ENCODE measurements around the gene DAD1. TPM values are rescaled to one million over a fixed set of nuclear protein-coding genes. Genes with fewer than 3 reads are reported as not detected.

The DAD1 gene
- total RNA-seq, 1 donor from 2014 or later, result 149 TPM

DNA sequence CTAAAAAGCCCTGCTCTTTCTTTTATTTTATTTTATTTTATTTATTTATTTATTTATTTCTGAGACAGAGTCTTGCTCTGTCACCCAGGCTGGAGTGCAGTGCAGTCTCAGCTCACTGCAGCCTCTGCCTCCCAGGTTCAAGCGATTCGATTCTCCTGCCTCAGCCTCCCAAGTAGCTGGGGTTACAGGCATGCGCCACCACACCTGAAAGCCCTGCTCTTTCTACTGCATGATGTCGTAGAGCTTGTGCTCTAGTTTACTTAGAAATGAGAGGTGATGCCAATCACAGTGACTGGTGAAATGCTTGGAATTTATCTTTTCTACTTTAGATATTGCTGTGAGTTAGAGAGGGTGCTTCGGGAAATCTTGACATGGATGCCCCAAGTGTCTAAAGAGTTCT is 54.5 kb downstream of the DAD1 start:
- no peaks in the 10 kb centered on the region for H3K9me3 Mint-ChIP-seq (ENCODE audit: low read depth)
- TF ChIP-seq, protein P1, sequence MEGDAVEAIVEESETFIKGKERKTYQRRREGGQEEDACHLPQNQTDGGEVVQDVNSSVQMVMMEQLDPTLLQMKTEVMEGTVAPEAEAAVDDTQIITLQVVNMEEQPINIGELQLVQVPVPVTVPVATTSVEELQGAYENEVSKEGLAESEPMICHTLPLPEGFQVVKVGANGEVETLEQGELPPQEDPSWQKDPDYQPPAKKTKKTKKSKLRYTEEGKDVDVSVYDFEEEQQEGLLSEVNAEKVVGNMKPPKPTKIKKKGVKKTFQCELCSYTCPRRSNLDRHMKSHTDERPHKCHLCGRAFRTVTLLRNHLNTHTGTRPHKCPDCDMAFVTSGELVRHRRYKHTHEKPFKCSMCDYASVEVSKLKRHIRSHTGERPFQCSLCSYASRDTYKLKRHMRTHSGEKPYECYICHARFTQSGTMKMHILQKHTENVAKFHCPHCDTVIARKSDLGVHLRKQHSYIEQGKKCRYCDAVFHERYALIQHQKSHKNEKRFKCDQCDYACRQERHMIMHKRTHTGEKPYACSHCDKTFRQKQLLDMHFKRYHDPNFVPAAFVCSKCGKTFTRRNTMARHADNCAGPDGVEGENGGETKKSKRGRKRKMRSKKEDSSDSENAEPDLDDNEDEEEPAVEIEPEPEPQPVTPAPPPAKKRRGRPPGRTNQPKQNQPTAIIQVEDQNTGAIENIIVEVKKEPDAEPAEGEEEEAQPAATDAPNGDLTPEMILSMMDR (IDR thresholded peaks at IDR 0.05; ENCODE audit: unreplicated experiment), result no peak
- no peaks in the 10 kb centered on the region for H3K36me3 Mint-ChIP-seq (ENCODE audit: insufficient read depth)
- DNase-seq (ENCODE audit: low spot score, unreplicated experiment), result no peak
- H3K4me3 Mint-ChIP-seq (ENCODE audit: low read depth), result no peak overlapping the region
- no peak overlapping the region for H3K27ac Mint-ChIP-seq
- H3K27me3 Mint-ChIP-seq, result no peaks in the 10 kb centered on the region
- H3K4me1 Mint-ChIP-seq (ENCODE audit: low read depth), result peaks cover 10% of the 10 kb centered on the region

DNA sequence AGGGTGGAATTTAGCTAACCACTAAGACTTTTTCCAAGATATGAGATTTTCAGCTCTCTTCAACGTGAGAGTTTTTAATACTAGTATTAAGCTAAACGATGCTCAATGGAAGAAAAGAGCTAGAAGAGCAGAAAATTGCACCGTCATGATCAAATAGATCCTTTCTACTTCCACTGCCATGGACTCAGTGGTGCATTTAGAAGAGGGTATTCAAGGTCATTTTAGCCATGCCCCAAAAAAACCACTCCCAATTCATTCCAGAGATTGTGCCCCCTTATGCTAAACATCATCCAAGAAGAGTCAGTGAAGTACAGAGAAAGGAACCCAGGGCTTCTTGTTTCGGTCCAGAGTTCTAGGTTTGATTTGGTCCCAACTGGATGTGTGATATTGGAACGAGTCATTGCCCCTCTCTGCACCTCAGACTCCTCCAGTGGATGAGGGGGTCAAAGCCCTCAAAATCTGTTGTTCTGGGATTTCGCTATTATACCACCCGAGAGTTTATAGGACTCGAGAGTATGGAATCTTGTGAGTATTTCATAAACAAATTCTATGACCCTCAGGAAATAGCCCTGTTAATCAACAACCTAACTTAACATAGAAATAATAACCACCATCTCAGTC is 55.2 kb downstream of the DAD1 start:
- Mint-ChIP-seq H3K27ac (no peak overlapping the region), H3K9me3 (ENCODE audit: low read depth) (no peaks in the 10 kb centered on the region), H3K36me3 (ENCODE audit: insufficient read depth) (no peaks in the 10 kb centered on the region), H3K4me3 (ENCODE audit: low read depth) (no peak overlapping the region), H3K4me1 (ENCODE audit: low read depth) (peaks cover 15% of the 10 kb centered on the region), H3K27me3 (no peaks in the 10 kb centered on the region)
- DNase-seq (ENCODE audit: low spot score, unreplicated experiment), result no peak
- TF ChIP-seq, protein P1 (IDR thresholded peaks at IDR 0.05; ENCODE audit: unreplicated experiment), result no peak

DNA sequence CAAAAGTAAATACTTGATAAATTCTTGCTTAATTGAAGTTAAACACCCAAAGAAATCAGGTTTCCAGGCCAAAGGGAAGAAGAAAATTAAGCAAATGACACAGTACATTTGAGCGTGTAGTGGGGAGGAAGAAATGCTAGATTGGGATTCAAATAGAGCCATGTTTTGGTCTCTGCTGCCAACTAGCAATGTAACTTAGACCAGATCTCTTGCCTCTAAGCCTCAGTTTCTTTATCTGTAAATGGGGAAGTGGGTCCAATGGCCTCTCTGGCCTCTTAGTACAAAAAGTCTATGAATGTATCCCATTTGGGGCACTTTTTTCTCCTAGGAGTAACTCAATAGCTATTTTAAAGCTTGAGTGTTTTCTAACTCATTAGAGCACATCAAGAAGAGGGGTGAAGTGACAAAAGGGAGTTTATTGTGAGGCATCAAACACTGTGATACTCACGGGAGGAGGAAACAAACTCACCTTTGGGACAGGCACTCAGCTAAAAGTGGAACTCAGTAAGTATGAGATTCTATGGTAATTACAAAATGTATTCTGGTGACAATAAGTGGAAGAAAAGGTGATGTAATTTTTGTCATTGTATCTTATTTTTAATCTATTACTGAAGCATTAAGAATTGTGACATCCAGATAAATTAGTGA is 55.8 kb downstream of the DAD1 start:
- peaks cover 15% of the 10 kb centered on the region for H3K4me1 Mint-ChIP-seq (ENCODE audit: low read depth)
- H3K36me3 Mint-ChIP-seq (ENCODE audit: insufficient read depth), result no peaks in the 10 kb centered on the region
- H3K4me3 Mint-ChIP-seq (ENCODE audit: low read depth), result no peak overlapping the region
- no peak overlapping the region for H3K27ac Mint-ChIP-seq
- H3K9me3 Mint-ChIP-seq (ENCODE audit: low read depth), result no peaks in the 10 kb centered on the region
- TF ChIP-seq, protein P1 (IDR thresholded peaks at IDR 0.05; ENCODE audit: unreplicated experiment), result no peak
- no peak for DNase-seq (ENCODE audit: low spot score, unreplicated experiment)
- no peaks in the 10 kb centered on the region for H3K27me3 Mint-ChIP-seq

DNA sequence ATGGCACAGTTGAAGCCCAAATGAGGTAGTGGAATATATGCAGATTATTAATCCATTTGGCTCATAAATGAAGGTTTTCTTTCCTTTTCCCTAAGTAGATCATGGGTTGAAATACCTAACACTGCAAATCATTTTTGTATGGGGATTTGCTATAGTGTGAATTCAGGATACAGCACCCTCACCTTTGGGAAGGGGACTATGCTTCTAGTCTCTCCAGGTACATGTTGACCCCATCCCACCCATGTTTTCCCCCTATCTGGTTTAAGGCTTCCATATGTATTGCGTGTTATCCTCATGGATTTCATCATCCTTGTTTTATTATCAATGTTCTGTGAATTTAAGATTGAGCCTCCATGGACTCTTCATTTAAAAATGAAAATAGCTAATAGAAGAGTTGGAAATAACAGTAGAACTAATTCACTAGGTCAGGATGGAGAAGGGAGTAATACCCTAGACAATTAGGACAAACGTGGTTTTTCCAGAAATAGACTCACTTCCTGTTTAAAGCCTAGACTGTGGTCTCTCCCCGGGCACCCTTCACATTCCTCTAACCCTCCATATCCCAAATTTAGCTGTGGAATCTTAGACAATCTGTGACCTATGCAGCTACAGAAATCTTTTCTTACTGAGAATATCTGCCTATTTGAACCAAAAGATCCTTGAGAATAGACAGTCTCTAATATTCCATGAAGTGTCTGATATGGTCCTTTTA is 56.5 kb downstream of the DAD1 start:
- no peaks in the 10 kb centered on the region for H3K9me3 Mint-ChIP-seq (ENCODE audit: low read depth)
- H3K36me3 Mint-ChIP-seq (ENCODE audit: insufficient read depth), result no peaks in the 10 kb centered on the region
- H3K27me3 Mint-ChIP-seq, result no peaks in the 10 kb centered on the region
- H3K4me1 Mint-ChIP-seq (ENCODE audit: low read depth), result peaks cover 15% of the 10 kb centered on the region
- TF ChIP-seq, protein P1 (IDR thresholded peaks at IDR 0.05; ENCODE audit: unreplicated experiment), result no peak
- no peak overlapping the region for H3K27ac Mint-ChIP-seq
- no peak for DNase-seq (ENCODE audit: low spot score, unreplicated experiment)
- H3K4me3 Mint-ChIP-seq (ENCODE audit: low read depth), result no peak overlapping the region

DNA sequence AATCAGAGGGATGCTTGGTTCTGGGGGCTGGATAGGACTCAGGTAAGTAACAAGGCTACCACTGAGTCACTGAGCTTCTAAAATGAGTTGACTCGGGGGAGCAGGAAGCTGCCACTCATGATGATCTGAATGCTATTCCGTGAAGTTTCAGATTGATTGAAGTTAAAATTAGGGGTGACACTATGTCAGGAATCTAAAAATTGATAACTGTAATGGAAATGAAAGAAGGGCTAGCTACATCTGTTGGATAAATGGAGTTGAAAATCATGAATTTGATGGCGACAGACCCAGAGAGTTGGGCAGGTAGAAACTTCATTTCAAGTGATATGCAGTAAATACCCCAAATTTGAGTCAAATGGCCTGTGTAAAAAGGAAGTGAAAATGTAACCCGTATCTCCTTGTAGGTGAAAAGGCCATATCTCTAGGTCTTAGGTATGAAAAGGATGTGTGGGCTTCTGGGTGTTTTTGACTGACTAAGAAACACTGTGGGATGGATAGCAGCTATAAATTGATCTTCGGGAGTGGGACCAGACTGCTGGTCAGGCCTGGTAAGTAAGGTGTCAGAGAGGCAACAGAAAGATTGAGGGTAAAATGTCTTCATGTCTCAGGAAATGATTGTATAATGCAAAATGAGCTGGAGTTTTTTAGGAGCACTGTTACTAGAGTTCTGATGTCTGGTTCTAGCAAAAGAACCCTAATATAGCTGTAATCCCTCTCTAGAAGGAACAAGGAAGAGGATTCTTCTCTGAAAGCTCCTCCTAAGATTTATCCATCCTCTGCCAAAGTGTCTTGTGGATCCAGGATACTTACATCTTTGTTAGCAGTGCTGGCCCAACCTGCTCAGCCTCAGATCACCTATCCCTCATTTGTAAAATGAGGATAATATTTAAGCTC is 57.3 kb downstream of the DAD1 start:
- no peak overlapping the region for H3K4me3 Mint-ChIP-seq (ENCODE audit: low read depth)
- no peaks in the 10 kb centered on the region for H3K36me3 Mint-ChIP-seq (ENCODE audit: insufficient read depth)
- DNase-seq (ENCODE audit: low spot score, unreplicated experiment), result no peak
- no peak overlapping the region for H3K27ac Mint-ChIP-seq
- H3K27me3 Mint-ChIP-seq, result no peaks in the 10 kb centered on the region
- TF ChIP-seq, protein P1 (IDR thresholded peaks at IDR 0.05; ENCODE audit: unreplicated experiment), result no peak
- no peaks in the 10 kb centered on the region for H3K9me3 Mint-ChIP-seq (ENCODE audit: low read depth)
- H3K4me1 Mint-ChIP-seq (ENCODE audit: low read depth), result peaks cover 15% of the 10 kb centered on the region

All from progenitor cell of endocrine pancreas (in vitro differentiated cells).